ENCODE data around the gene HOXD13.

HOXD13 gene

GRCh38 chr2:176080540-176081375, 11.8 kb upstream of the HOXD13 start:
- no peak for DNase-seq (ENCODE audit: low read depth in 2 of 2)

- DNase-seq (ENCODE audit: low read depth in 2 of 2), result no peak
Observed at GRCh38 chr2:176081376-176081836, 11.1 kb upstream of the HOXD13 start.

- DNase-seq (ENCODE audit: low read depth in 2 of 2), result no peak
Observed at GRCh38 chr2:176081837-176082524, 10.5 kb upstream of the HOXD13 start.

DNA sequence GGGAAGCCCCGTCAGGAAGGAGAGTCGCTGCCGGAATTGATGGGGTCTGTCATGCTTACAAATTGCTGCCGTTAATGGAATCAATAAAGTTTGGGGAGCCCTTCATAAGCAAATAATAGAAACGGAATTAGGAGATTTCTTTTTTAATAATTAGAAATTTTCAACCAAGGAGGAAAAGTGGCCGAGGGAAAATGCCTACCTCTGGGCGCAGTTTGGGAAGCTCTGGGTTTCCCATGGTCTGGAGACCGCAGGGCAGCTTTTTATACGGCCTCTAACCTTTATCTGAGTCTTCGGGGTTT, 10.0 kb upstream of the HOXD13 start:
- no peak for DNase-seq (ENCODE audit: low read depth in 2 of 2)

GRCh38 chr2:176082824-176083751, 9.4 kb upstream of the HOXD13 start:
- no peak for DNase-seq (ENCODE audit: low read depth in 2 of 2)

DNA sequence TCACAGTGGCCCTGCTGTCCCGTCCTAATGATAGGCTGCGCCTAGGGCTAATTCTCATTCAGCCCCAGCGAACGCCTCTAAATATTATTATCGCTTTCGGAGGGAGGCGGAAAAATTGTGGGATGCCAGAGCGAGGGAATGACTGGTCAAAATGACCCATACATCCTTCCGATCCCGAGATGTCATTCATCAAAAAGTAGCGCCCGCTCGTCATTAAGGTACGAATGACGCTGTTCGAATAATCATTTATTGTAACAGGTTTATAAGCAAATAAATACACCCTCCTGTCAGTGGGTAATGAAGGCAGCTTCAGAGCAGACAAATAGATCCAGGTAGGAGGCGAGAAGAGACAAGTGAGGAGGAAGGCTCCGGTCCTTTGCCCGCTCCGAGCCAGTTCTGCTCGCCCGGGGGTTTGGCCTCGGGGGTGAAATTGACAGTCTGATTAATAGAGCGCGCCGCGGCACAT, 8.7 kb upstream of the HOXD13 start, which contains the start of gene EVX2:
Gene EVX2, minus strand, starts transcription at position 167 of the 466 bp plus-strand sequence. CDS start 186 bp downstream, outside the sequence.
- no peak for DNase-seq (ENCODE audit: low read depth in 2 of 2)

DNA sequence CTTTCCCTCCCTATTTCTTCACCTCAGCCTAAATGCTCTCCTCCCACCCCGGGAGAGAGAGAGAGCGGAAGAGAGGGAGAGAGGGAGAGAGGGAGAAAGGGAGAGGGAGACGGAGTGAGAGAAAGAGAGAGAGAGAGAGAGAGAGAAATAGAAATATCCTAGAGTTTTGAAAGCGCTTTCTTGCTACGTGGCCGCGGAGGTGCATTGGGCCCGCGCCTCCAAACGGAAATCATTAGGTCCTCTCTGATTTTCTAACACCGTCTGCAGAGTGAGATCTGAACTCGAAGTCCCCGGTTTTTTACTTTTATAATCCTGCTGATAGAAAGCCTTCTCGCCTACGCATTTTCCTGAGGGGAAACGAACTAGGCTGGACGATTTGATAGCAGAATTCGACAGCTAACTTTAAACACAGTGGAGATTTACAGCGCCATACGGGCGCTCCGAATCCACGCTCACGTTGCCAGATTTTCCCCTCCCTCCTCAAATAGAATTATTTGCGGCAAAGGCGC, 7.9 kb upstream of the HOXD13 start:
- no peak for DNase-seq (ENCODE audit: low read depth in 2 of 2)

DNA sequence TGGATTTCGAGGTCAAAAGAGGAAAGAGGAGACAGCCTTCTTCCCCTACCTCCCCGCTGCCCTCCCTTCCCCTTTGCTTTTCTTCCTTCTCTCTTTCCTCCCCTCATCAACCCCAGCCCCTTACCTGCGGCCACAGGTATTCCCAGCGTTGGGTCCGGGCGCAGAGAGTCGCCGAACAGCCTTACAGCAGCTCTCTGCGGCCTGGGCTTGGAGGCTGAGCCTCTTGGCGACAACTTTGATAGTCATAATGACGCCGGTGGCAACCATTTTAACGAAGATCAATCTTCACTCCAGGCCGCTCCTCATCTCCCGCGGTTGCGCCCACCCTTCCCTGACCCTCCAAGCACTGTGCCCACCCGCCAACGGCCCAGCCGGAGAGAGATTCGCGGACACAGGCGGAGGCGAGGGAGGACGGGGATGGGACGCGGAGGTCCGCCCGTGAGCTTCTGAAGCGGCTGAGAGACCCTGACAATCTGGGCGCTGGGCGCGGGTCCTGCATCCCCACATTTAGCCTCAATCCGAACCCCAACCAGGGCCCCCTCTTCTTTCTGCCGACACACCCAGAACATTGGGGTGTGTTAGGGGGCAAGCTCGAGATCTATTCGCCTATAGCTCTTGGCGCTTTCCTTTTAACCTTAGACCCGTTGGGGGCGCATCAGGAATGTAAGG, 7.3 kb upstream of the HOXD13 start:
- no peak for DNase-seq (ENCODE audit: low read depth in 2 of 2)

GRCh38 chr2:176085861-176086771, 6.4 kb upstream of the HOXD13 start:
- no peak for DNase-seq (ENCODE audit: low read depth in 2 of 2)

GRCh38 chr2:176087330-176088047, 5.0 kb upstream of the HOXD13 start:
- no peak for DNase-seq (ENCODE audit: low read depth in 2 of 2)

DNA sequence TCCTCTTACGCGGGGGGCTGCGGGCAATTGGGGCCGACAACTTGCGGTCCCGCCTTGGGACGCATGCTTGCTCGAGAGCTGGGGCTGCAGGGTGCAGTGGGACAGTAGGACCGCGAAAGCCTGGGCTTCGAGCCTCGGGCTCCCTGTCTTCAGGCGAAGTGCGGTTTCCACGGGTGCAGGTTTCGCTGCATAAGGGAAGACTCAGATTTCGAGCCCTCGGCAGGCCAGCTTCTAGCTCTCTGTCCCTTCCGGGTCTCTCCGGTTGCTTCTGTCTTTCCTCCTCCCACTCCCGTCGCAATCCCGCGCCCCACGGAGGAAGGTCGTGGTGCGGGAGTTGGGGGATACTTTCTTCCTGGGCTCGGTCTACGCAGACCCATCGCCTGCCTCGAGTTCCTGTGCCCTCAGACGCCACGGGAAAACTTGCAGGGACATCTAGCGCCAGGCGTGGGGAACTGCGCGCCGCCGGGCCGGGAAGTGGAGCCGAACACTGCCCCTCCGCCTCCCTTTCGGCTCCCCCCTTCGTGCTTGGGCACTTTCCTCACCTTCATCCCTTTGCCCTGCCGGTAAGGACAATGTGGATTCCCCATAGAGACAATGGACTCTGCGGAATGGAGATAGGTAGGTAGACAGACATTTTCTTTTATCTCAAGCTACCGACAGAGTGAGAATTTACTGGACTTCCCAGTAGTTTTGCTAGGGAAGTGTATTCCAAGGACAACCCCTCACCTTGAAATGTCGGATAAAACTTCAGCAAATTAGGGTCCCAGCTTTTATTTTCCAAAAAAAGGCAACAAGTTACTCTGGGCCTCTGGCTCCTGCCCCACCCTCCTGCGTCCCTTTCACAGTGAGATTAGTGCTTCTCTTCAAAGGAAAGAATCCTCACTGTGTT, 4.2 kb upstream of the HOXD13 start:
- no peak for DNase-seq (ENCODE audit: low read depth in 2 of 2)

DNA sequence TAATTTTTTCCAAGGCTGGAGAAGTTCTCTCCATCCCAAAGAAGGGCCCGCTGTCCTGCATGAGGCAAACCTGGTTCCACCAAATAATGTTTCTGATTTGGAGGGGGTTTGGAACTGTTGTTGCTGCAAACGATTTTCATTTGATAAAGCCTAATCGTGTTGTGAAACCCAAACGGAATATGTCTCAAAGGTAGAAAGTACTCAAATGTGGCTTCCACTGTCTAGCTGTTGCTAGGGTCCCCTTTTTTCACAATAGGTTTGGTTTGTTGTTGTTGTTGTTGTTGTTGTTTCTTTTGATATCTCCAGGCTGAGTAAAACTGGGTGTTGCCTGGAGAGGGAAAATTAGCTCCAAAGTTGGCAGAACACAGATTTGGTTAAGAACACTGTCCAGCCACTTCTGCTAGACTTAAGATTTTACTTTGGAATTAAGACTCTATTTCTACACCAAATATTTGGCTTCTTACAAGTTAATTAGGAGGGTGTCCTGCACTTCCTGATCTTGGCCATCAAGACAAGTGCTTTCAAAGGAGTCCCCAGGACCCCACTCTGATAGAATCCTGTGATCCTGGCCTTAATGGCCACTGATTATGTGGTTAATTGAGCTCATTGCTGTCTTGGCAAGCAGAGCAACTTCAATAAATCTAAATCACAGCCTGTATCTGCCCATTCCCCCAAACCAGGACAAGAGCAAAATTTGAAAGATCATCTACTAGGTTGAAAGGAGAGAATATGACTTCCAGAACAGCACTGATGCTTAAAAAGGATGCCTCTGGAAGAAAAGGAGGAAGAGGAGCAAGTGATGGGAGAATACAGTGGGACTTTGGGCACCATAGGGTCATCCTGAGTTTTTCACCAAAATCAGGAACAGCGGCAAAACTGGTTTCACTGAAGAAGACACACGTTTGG, 3.3 kb upstream of the HOXD13 start:
- DNase-seq (ENCODE audit: low read depth in 2 of 2), result no peak

DNA sequence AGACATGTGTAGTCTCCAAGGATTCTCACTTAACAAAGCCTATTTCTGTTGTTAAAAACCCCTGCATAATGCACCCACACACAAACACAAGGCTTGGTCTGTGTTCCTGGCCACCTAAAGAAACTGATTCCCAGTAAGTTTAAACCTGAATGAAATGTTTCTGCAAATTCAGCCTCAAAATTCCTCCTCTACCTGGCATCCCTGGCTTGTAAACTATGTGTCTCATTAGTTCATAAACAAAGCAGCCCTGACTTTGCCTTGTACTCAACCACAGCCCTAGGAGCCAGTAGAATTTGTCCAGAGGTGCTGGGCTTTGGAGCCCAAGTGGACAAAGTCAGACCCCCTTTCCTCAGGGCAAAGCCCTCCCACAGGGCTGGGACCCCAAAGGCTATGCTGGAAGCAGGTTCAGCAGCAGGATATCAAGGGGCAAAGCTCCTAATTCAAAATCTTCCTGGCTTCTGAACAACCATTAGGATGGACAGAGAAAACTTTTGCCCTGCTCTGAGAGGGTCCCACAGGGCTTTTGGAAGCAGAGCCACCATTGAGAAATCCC, 2.6 kb upstream of the HOXD13 start:
- DNase-seq (ENCODE audit: low read depth in 2 of 2), result no peak

DNA sequence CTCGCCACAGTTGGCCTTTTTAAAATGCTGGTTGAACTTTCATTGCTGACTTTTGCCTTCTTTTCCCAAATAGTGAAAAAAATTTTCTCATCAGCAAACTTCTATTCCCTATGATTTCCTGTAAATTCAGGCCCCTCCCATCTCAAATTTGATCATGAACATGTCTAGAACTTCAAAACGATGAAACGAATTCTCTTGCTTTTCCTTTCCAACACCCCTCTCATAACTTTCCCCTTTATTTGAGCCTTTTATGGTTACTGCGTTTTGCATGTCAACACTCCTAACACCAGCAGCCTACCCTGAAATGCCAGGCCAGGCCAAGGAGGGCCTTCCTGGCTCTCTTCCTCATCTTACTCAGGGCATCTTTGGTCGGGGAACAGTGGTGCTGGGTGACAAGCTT, 1.7 kb upstream of the HOXD13 start:
- DNase-seq (ENCODE audit: low read depth in 2 of 2), result no peak

- DNase-seq (ENCODE audit: low read depth in 2 of 2), result no peak
Observed at GRCh38 chr2:176091329-176092258, 927 bp upstream of the HOXD13 start.

Measured in stimulated activated CD8-positive, alpha-beta memory T cell treated with anti-CD3 and anti-CD28 coated beads, Interleukin-15, amount 100 ng/mL, for 4 hours (primary cell).